Small intestine (tissue), 7 donors: Measurements from ENCODE around the gene FOXB2. TPM values are rescaled to one million over a fixed set of nuclear protein-coding genes. Genes with fewer than 3 reads are reported as not detected.
"Not testable (repeated sequence)": the region's sequence is repeated elsewhere in the genome, so short reads cannot be mapped to it uniquely, and the experiment has no call there.

ENCODE experiments used
- DNase-seq, 2 donors: peaks; one replicate each; pipeline versions ENCODE4 v3.0.0 to v3.0.0-alpha.2; 2013
- FAIRE-seq: peaks from 2 replicates; lab custom pipeline; 2012; peaks lifted over from hg19 to GRCh38; lab: Jason Lieb, UNC
- H3K27ac ChIP-seq, 3 donors: one replicate each; pipeline ENCODE4 v1.5.1; 2013; ENCODE audit warnings: low read length in 2 of 3, mild to moderate bottlenecking in 2 of 3, control low read depth in 1 of 3, inconsistent platforms in 1 of 3, low read depth in 1 of 3, moderate library complexity in 1 of 3
- H3K27me3 ChIP-seq, 3 donors: one replicate each; pipeline ENCODE4 v1.6.1; 2013; ENCODE audit warnings: low read length in 3 of 3, inconsistent platforms in 1 of 3; ENCODE audit not compliant: control insufficient read depth in 3 of 3, insufficient read depth in 3 of 3
- H3K36me3 ChIP-seq, 3 donors: one replicate each; pipeline ENCODE4 v1.6.1; 2013; ENCODE audit warnings: low read length in 3 of 3, inconsistent platforms in 1 of 3, low read depth in 1 of 3, mild to moderate bottlenecking in 1 of 3, moderate library complexity in 1 of 3; ENCODE audit not compliant: control insufficient read depth in 3 of 3, insufficient read depth in 2 of 3
- H3K4me1 ChIP-seq, 3 donors: one replicate each; pipeline ENCODE4 v1.6.1; 2013; ENCODE audit warnings: low read length in 2 of 3, inconsistent platforms in 1 of 3, low read depth in 1 of 3, mild to moderate bottlenecking in 1 of 3, moderate library complexity in 1 of 3; ENCODE audit not compliant: control insufficient read depth in 3 of 3, insufficient read depth in 2 of 3
- H3K4me3 ChIP-seq, 3 donors: one replicate each; pipeline ENCODE4 v1.5.1; 2013; ENCODE audit warnings: low read length in 3 of 3, control low read depth in 1 of 3, inconsistent platforms in 1 of 3, low read depth in 1 of 3, mild to moderate bottlenecking in 1 of 3, moderate library complexity in 1 of 3
- H3K9me3 ChIP-seq, 2 donors: one replicate each; pipeline ENCODE4 v1.6.1; 2013; ENCODE audit warnings: low read depth in 1 of 2, low read length in 1 of 2; ENCODE audit not compliant: control insufficient read depth in 2 of 2, insufficient read depth in 1 of 2
- WGBS, 3 donors: extraction: QIAGEN DNeasy Blood & Tissue Kit; methylation state at CpG; one replicate each; pipeline ENCODE4 v1.1.7; 2013; 5-methylcytosine and 5-hydroxymethylcytosine counted together
- polyA plus RNA-seq, 4 donors: library from polyadenylated mRNA; stranded (reverse) in 3 of 4; unstranded in 1 of 4; fragments of 200-250 nt in 3 of 4; fragments of 120-200 nt in 1 of 4; gene quantifications; one replicate each; pipeline versions ENCODE4 v1.2.1 to v1.2.3, GENCODE V29; 2013
- donor health status: healthy with polysubstance abuse.
- donor health status: control.
- donor health status: control.
- donor health status: Bipolar disorder and iron deficiency.
- donor health status: healthy.

Gene FOXB2
- polyA plus RNA-seq, 4 donors: not detected

GRCh38 chr9:77023726-77024125 is 4.3 kb downstream of the FOXB2 start:
- WGBS, 3 donors: 39 to 47% (median 41%) methylated on average over 10 of the region's 10 CpGs
- FAIRE-seq (no peak), DNase-seq (no peak)
- H3K9me3 ChIP-seq: peaks cover 0 to 3% of the 10 kb centered on the region in 2 donors
- H3K36me3 ChIP-seq: no peaks in the 10 kb centered on the region
- H3K27ac ChIP-seq: no peak overlapping the region
- no peak overlapping the region for H3K4me3 ChIP-seq
- H3K4me1 ChIP-seq: no peaks in the 10 kb centered on the region
- H3K27me3 ChIP-seq: peaks cover 20 to 72% (median 58%) of the 10 kb centered on the region in 3 donors

GRCh38 chr9:77024776-77025545 is 5.5 kb downstream of the FOXB2 start:
- Histone ChIP-seq H3K4me3 (no peak overlapping the region), H3K36me3 (no peaks in the 10 kb centered on the region), H3K9me3 (no peaks in the 10 kb centered on the region), H3K27me3 (peaks cover 19 to 61% (median 48%) of the 10 kb centered on the region in 3 donors), H3K4me1 (no peaks in the 10 kb centered on the region), H3K27ac (no peak overlapping the region)
- 66 to 75% (median 73%) methylated on average over 3 of the region's 3 CpGs for WGBS, 3 donors
- FAIRE-seq (no peak), DNase-seq (no peak)

- no peaks in the 10 kb centered on the region for H3K36me3 ChIP-seq
- H3K27ac ChIP-seq: no peak overlapping the region
- H3K4me3 ChIP-seq: no peak overlapping the region
- DNase-seq (no peak), FAIRE-seq (no peak)
- no peaks in the 10 kb centered on the region for H3K4me1 ChIP-seq
- H3K27me3 ChIP-seq: peaks cover 8 to 32% (median 19%) of the 10 kb centered on the region in 3 donors
- H3K9me3 ChIP-seq: no peaks in the 10 kb centered on the region
- 48 to 49% (median 48%) methylated on average over 3 of the region's 3 CpGs for WGBS, 3 donors
Observed at GRCh38 chr9:77028478-77028877, 9.0 kb downstream of the FOXB2 start.

- H3K27ac ChIP-seq: no peak overlapping the region
- H3K4me1 ChIP-seq: no peaks in the 10 kb centered on the region
- H3K4me3 ChIP-seq: no peak overlapping the region
- WGBS, 3 donors: 60 to 78% (median 73%) methylated on average over 2 of the region's 2 CpGs
- H3K9me3 ChIP-seq: no peaks in the 10 kb centered on the region
- no peak for FAIRE-seq
- no peak for DNase-seq
- peaks cover 0 to 16% (median 6%) of the 10 kb centered on the region in 3 donors for H3K27me3 ChIP-seq
- no peaks in the 10 kb centered on the region for H3K36me3 ChIP-seq
Observed at GRCh38 chr9:77030045-77030444, 10.6 kb downstream of the FOXB2 start.

GRCh38 chr9:77038281-77039036 is 19.0 kb downstream of the FOXB2 start:
- H3K27me3 ChIP-seq: no peaks in the 10 kb centered on the region
- no peaks in the 10 kb centered on the region for H3K9me3 ChIP-seq
- H3K4me3 ChIP-seq: no peak overlapping the region
- WGBS, 3 donors: 6 to 10% (median 8%) methylated on average over 2 of the region's 2 CpGs
- FAIRE-seq: no peak
- H3K36me3 ChIP-seq: no peaks in the 10 kb centered on the region
- no peaks in the 10 kb centered on the region for H3K4me1 ChIP-seq
- no peak overlapping the region for H3K27ac ChIP-seq
- DNase-seq: no peak

GRCh38 chr9:77040340-77040739 is 20.9 kb downstream of the FOXB2 start:
- no peaks in the 10 kb centered on the region for H3K27me3 ChIP-seq
- no peaks in the 10 kb centered on the region for H3K36me3 ChIP-seq
- no peaks in the 10 kb centered on the region for H3K9me3 ChIP-seq
- no peak for FAIRE-seq
- no peaks in the 10 kb centered on the region for H3K4me1 ChIP-seq
- H3K27ac ChIP-seq: no peak overlapping the region
- DNase-seq: no peak
- H3K4me3 ChIP-seq: no peak overlapping the region
- WGBS, 3 donors: 60 to 80% (median 72%) methylated on average over 7 of the region's 7 CpGs

- not testable (repeated sequence) for H3K27me3 ChIP-seq, H3K36me3 ChIP-seq, DNase-seq, H3K9me3 ChIP-seq, FAIRE-seq, H3K4me1 ChIP-seq, H3K4me3 ChIP-seq, H3K27ac ChIP-seq
- WGBS, 3 donors: 90 to 98% (median 92%) methylated on average over 4 of the region's 4 CpGs
Observed at GRCh38 chr9:77043743-77044142, 24.3 kb downstream of the FOXB2 start.

GRCh38 chr9:77060681-77061080 is 41.2 kb downstream of the FOXB2 start:
- not testable (repeated sequence) for H3K9me3 ChIP-seq, H3K27ac ChIP-seq, FAIRE-seq, DNase-seq, H3K36me3 ChIP-seq, H3K4me3 ChIP-seq, H3K27me3 ChIP-seq, H3K4me1 ChIP-seq
- 86 to 98% (median 89%) methylated on average over 3 to 27 of the region's 31 CpGs for WGBS, 3 donors
